HCEC 1CT (cell line): ENCODE data around the gene ST6GALNAC5.
"Not testable (repeated sequence)": the region's sequence is repeated elsewhere in the genome, so short reads cannot be mapped to it uniquely, and the experiment has no call there.

Source experiments
- DNase-seq: peaks from one replicate; pipeline ENCODE4 v3.0.0-alpha.2; 2017

ST6GALNAC5 gene

DNA sequence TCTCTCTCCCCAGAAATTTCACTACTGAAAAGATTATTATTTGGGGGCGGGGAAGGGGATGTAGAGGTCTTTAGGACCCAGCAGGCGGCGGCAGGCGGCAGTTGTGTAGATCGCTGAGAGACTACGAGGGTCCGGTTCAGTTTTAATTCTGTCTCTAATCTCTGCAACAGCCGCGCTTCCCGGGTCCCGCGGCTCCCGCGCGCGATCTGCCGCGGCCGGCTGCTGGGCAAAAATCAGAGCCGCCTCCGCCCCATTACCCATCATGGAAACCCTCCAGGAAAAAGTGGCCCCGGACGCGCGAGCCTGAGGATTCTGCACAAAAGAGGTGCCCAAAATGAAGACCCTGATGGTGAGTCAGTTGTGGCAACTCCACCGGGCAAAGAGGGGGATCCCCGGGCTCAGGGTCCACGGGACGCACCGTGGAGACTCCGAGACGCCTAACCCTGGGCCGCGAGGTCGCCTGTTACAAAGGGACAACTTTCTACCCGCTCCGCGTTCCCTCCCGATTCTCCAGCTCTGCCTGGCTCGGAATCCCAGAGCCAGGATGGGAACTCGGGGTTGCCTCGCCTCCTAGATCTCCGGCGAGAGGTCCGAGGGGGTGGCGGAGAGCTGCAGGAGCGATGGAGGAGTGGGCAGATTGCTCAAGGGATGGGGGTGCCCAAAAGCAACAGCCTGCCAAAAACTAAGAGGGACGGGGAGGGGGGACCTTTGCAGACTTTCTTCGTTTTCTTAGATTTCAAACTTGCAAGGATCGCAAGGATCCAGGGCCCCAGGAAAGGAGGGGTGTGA, at the start of gene ST6GALNAC5:
Gene ST6GALNAC5, plus strand, starts transcription at position 139 of the 789 bp plus-strand sequence.
- peak; percentile 72 for DNase-seq

DNA sequence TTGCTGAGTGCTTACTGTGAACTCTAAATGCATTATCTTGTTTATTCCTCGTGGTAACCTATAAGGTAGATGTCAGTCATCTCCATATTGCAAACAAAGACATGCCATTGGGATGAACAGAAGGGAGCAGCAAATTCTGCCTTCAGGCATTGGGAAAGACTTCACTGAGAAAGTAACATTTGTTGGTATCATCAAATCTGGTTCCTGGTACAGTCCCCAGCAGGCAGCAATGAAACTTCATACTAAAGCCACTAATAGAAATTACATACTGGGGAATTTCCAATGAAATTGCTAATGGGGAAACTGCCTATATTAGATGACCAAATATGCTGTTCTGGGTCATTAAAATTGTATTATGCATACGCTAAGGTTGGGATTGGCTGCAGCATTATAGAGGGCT, 47.3 kb upstream of the ST6GALNAC5 start:
- DNase-seq, result no peak

DNA sequence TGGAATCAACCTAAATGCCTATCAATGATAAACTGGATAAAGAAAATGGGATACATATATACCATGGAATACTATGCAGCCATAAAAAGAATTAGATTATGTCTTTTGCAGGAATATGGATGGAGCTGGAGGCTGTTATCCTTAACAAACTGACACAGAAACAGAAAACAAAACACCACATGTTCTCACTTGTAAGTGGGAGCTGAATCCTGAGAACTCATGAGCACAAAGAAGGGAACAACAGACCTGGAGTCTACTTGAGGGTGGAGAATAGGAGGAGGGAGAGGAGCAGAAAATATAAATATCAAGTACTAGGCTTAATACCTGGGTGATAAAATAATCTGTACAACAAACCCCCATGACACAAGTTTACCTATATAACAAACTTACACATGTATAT, 44.3 kb upstream of the ST6GALNAC5 start:
- DNase-seq, result not testable (repeated sequence)

DNA sequence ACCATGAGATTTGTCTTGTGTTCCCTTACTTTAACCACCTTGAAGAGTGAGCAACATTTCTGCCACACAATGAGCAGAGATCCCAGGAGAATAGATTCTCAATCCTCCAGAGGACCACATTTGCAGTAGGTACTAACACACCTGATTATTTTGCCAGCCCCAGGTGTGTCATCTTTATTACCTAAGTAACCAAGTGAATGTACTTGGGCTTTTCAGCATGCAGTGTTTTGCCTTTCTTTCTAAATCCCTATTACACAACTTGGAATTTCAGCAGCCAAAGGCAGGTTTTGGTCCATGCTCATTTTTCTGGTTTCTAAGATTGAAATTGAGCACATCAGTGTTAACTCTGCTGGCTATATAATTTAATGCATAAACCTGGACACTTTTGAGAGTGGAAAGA, 43.2 kb upstream of the ST6GALNAC5 start:
- DNase-seq, result no peak

DNA sequence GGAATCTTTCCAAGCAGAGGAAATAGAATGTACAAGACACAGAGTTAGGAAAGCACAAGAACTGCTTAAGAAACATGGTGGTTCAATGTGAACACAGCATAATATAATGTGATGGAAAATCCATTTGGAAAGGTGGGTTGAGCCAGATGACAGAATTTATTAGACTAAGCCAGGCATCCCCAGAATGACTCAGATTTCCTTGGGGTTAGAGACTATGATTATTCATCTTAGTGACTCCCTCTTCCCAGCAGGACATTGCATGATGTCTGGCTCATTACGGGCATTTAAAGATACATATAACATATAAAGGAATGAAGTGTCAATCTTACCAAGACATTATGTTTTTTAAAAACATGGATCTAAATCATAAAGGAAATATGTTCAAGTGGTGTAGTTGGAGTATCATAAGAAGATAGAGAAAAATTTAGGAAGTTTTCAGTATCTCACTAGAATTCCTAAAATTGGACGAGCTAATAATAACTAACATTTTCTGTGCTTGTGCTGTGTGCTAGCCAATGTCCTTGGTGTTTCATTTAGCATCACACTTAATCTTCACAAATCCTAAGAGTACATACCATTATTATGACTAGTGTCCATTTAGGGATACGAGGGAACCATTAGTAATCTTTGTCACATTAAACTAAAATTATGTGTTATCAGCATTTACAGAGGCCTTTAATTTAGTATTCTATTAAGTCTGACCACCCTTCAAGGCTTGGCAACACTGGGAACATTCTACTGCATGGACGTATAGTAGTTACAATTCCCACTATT, 41.0 kb upstream of the ST6GALNAC5 start:
- peak; percentile 77 for DNase-seq

DNA sequence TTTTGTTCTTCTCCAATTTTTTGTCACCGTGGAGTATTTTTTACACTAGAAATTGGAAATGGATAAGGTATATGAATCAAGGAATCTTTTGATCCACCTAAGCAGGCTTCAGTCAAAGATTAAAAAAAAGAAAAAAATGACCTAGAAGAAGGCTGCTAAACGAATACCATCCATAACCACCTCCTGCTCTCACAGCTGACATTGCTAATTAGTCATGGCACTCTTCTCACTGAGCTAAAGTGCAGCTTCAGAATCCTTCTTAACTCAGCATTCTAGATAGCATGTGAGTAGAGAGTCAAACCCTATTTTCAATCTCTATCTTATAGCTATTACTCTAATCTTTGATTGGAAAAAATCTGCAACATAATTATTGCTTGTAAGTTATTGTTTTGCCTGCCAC, 40.2 kb upstream of the ST6GALNAC5 start:
- DNase-seq, result no peak

DNA sequence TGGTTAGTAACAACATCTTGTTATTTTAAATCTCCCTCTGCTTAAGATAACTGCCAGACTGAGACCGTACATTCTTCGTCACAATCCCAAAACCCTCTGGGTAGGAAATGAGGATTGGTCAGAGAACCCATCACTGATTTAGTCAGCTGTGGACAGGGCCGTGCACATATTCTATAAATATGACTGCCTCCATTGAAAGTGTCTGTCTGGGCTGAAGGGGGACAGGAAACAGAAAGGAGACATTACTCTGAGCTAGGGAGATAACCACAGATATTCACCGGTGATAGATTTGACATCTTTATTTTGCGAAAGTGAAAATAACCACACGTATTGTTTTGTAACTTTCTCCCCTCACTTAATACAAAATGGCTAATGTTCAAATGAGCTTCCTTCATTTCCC, 36.9 kb upstream of the ST6GALNAC5 start:
- DNase-seq, result no peak

DNA sequence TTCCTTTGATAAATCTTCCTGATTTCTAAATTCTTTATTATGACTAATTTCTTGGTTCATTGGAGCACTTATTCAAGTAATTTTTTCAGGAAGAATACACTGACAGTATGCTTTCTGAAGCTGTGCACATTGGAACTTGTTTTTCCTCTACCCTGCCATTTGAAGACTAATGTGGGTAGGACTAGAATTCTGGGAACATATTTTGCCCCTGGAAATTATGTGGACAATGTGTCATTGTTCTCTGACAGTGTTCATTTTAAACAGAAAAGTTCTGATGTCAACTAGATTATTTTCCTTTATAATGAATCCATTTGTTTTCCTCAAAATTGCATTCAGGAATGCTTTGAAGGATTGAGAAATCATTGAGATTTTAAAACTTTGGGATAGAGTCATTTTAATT, 34.8 kb upstream of the ST6GALNAC5 start:
- DNase-seq, result no peak

DNA sequence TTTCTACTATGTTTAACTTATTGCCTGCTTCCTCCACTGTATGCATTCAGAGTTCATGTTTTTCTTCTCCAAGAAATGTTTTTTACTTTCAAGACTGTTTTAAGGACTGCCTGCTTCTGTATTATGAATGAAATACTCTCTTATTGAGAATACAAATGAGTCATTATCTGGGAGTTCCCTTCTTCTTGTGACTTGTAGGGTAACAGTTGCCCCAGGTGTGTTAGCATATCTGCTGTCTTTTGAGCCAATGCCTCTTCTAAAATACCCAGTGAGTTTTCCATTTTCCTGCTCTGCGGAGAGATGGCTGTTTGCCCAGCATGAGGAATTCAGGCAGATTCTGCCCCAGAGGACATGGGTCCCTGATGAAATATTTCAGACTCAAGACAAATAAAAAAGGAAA, 34.1 kb upstream of the ST6GALNAC5 start:
- no peak for DNase-seq

DNA sequence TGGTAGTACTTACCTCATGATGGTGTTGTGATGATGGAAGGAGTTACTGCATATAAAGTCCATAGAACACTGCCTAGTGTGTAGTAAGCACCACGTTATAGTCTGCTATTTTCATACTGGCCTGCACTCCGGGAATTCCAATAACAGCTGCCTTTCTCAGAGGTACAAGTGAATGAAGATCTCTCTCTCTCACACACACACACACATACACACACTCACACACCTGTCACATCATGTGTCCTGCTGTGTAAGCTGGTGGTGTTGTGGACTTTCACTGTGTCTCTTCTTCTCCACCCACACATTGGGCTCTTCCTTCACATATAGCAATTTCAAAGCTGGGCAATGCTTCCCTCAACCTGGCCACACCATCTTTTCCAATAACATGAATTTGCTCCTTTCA, 33.4 kb upstream of the ST6GALNAC5 start:
- no peak for DNase-seq

DNA sequence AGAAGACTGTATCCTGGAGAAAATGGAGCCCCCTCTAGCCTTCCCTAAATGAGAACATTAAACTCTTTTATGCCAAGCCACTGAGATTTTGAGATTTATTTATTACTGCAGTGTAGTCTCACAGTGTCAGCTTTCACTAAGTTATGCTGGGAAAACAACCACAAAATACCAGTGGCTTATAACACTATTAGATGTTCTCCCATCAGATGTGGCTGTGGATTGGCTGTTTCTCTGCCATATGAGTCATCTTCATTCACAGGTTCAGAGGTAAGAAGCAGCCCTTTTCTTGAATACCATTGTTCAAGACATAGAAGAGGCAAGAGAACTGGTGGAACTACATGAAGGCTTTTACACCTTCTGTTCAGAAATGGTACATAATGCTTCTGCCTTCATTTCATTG, 32.1 kb upstream of the ST6GALNAC5 start:
- peak; percentile 10 for DNase-seq

DNA sequence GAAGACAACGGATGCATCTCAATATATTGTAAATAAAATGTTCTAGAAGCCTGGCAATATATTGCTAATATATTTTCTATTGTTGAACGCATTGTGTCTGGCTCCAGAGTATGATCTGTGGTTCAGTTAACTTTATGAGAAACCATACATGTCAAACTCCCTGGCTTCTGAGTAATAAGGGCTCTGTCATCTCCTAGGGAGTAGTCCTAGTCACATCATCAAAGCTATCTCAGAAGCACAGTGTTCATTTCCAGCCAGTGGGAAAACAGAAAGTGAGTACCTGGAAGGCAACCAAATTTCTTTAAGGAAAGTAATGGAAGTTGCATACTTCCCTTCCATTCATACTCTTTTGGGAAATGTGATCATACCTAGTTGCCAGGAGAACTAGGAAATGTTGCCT, 27.0 kb upstream of the ST6GALNAC5 start:
- no peak for DNase-seq

DNA sequence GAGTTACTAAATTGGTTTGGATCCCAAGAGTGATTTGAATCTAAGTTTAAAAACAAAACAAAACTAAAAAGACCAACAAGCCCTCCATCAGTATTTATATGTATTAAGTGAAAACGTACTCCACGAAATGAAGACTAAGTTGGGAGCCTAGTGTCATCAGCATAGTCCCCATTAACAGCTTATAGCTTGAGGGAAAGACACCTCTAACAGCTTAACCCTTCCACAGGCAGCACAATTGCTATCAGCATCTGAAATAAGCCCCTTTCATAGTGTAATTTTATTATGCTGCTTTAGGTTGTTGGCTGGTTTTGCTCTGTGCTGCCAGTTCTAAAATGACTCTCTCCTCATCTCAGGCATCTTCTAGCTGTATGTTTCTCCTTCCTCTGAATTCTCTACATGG, 25.8 kb upstream of the ST6GALNAC5 start:
- no peak for DNase-seq

DNA sequence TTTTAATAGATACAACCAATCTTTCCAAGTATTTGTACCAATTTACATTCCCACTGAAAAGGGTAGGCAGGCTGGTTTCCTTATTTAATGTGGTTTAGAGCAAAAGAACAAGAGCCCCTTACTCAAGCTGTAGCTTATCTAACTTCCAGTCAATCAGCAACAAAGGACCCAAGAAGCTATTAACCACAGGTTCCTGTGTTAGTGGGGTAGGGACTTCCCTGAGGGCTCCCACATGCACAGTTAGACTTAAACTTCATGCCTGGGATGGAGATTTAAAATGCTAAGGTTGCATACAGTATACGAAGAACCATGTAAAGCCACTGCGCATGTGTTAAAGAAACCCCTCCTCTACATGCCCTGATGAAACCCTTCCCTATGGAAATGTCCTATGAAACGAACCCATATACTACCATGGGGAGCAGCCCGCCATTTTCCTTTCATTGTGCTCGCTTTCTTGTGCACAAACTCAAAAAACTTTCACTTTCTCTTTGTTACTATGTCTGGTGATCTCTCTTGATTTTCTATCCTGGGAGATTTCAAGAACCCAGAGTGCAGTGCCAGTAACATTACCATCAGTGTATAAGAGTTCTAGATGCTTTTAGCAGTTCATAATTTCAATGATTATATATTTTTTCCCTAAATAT, 23.3 kb upstream of the ST6GALNAC5 start:
- no peak for DNase-seq

DNA sequence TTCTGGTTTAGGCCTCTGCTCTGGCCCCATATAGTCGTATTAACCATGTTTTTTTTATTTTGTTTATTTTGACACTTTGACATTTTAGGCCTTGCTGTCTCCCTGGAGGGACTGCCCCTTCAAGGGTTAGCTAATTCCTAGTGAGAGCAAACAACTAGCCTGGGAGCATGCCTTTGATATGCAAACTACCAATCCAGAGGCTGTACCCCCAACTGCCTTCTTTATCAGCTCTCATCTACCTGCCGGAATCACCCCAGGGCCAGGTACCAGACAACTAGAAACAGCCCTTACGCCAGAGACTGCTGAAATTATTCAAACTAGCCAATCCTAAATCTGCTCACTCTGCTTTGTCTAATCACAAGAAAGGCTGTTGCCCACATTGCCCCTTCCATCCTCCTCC, 13.0 kb upstream of the ST6GALNAC5 start:
- DNase-seq, result no peak

DNA sequence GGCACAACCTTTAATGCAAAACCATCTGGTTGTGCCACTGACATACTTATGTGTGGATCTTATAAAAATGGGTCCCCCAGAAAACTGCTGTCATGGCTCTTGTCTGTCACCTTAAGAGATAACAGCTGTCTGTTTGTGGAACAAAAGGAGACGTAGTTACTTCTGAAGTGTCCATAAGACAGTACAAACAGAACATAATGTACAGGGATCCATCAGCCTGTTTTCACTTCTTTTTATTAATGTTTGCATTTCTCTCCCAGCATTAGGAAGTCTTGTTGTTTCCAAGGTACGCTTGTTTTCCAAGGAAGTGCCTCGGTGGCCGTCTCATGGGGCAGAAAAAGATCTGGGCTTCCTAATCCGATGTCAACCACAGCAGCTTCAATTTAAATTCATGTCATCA, 11.2 kb upstream of the ST6GALNAC5 start:
- no peak for DNase-seq

DNA sequence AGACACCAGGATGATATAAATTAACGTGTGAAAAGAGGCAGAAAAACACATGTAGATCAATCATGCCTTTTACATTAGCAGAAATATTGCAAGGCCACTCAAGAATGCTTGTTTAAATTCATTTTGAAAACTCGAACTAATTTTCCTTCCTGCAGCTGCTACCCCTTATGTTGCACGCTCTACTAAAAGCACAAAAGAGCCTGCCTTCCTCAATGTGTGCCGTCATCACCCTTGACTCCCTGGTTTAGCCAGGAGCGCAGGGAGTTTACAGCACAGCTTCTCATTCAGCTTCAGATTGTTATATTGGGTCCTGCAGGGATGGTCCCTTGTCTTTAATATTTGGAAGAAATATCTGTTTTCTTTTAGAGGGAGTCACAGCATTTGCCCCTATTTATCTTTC, 10.1 kb upstream of the ST6GALNAC5 start:
- no peak for DNase-seq

DNA sequence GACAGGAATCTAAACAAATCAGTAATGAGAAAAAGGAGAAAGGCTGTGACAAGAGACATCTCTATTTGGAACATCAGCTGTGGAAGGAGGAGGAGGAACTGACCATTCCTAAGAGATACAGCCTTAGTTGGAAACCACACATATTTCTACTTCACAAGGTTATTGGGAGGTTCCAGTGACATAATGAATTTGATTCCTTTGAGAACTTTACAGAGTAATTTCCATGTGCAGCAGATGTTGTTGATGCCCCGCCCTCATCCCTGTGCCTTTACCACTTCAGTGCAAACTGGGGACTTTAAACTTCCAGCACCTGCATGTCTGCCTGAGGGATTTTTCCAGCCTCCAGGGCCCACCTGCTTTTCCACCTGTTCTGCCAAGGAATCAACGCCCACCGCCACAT, 9.3 kb upstream of the ST6GALNAC5 start:
- DNase-seq, result no peak

DNA sequence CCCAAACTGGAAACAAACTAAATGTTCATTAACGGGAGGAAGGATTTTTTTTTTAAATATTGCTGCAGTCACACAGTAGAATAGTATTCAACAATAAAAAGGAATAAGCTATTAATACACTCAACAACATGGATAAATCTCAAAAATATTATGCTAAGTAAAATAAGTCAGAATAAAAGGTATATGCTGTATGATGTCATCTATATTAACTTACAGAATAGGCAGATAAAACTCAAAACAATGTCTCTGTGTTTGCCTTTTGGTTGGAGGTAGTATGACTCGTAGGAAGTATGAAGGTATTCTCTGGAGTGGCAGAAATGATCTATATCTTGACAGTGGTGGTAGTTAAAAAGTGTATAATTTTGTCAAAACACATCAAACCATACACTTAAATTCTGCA, 6.1 kb upstream of the ST6GALNAC5 start:
- no peak for DNase-seq

DNA sequence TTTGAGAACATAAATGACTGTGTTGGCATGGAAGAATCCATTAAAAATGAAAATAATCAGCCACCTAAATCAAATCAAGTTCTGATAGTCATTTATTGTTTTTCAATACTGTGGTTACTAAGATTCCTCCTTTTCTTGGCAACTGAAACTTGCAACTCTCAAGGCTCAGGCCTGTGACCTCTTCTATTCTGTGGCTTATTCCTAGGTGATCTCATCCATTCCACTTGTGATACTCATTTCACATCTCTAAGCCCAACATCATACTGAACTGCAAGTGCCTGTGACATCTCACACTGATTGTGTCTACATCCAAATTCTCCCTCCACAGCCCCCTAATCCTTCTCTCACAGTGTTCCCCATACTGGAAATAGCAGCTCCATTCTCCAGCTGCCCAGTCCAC, 4.8 kb upstream of the ST6GALNAC5 start:
- peak; percentile 92 for DNase-seq

DNA sequence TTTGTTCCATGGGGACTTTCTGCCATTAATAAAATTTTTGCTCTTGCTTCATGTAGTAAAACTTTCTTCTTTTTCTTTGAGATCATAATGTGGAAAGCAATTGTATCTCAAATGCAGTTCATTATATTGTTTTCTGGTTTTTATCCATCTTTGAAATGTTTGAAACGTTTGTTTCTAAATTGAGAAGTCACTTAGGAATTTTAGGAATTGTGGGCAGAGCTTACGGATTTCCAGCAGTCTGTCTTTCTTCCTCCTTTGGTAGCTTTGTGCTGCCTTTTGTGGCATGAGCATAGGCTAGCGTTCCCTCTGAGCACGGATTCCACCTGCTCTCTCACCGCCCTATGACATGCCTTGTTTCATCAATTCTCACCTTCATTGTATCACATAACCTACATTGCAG, 2.9 kb upstream of the ST6GALNAC5 start:
- peak; percentile 56 for DNase-seq

DNA sequence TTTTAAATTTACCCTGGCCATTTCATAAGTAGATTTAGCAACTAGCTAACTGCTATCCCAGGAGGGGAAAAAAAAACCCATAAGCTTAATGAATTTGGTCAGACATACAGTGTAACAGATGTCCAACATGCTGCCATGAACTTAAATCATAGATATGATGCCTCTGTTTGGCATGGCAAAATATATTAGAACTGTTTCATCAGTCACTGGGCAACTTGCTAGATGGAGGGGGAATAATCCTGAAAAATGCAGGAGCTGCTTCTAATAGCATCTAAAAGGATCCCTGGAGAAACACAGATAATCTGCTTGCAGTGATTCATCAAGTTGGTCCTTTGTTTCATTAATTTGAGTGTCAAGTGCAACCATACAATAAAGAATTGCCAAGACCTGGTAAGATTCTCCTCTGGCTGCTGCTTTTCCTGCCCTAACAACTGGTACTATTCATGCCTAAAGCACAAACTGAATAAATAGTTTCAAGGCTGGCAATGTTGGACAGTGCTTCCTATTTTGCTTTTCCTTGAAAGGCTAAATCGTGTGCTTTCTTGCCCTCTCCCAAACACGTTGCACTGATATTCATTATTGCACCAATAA, 1.5 kb upstream of the ST6GALNAC5 start:
- DNase-seq, result no peak

DNA sequence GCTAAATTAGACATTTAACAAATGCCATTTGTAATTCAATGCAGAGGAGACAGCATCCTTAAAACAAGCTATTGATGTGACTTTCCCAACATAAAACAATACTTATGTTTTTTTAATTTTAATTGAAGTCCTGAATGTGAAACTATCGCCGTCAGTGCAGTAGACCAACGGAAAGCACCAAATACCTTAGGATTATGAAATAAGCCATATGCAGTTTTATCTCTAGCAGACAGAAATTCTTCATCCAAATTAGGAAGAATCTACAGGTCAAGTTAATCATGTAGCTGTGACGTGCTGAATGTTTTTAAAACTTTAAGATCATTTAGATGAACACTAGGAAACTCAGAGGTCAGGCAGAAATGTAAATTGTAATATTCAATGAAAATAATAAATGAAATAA, 714 bp upstream of the ST6GALNAC5 start:
- peak; percentile 64 for DNase-seq
